Measurements from ENCODE around the gene VSIR.

The VSIR gene

DNA sequence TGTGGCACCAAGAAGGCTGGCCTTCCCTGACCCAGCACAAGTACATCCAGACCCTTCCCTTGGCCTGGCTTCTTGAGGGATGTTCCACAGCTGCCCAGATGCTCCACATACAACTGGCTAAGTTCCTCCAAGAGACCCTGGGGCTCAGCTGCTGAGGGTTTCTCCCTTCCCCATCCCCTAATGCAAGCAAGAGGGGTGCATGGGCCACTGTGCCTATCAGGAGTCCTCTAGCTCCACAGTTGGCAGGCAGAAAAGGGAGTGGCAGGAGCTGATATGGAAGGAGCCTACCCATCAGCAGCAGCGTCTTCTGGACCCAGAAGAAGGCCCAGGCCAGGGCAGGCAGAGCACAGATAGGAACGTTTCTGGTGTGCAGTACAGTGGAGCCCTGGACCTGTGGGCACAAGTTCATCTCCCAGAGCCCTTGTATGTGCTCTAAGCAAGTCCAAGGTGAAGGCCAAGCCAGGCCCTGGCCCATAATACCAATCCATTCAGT lies 26.2 kb downstream of the VSIR start:
- DNase-seq (ENCODE audit: low spot score): no peak

DNA sequence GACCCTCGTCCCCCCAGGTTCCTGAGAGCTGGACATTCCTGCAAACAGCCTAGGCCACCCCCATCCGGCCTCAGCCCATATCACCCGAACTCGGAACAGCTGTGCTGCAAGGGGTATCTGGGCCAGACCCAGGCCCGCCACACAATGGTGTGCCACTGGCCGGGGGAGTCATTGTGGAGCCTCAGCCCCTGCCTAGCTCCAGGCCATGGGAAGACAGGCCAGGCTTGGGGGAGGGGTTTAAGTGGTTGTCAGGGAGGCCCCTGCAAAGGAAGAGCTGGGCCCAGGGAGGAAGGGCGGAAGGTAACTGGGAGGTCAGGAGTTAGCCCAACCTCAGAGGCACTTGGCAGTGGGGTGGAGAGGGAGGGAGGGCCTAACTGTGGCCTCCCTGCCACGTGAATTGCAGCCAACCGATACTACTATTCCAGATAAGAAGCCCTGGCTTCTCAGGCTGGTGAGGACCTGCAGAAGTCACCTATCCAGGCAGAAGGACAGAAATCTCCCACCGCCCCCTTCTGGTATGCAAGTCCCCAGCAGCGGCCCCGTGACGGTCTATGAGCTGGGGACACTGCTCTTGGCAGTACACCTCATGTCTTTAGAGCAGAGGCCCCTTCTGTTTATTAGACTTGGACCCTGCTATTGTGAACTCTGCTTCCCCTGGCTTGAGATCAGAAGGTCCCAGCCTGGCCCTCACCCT lies 26.8 kb downstream of the VSIR start:
- DNase-seq (ENCODE audit: low spot score): no peak

DNA sequence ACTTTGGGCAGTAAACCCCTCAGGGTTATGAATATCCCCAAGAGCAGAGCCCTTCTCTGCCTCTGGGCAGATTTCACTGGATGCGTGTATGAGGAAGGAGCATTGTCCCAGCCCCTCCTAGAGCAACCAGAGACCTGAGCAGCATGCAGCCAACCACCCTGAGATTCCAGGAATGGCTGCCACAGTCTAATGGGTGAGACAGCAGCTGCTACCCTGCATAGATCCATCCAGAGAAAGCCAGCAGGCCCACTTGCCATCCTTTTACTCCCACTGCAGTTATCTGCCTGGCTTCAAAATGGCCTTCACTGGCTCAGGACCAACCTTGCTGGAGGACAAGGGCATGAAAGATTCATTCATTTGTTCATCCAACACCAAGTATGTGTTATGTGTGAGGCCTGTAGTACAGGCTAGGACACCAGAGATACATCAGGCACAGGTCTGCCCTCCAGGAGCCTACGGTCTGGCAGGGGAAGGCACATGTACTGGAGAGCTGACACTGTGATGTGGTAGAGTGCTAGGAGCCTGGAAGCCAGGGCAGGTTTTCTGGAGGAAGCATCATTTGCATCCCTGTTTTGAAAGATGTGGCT lies 27.6 kb downstream of the VSIR start:
- DNase-seq (ENCODE audit: low spot score): no peak

DNA sequence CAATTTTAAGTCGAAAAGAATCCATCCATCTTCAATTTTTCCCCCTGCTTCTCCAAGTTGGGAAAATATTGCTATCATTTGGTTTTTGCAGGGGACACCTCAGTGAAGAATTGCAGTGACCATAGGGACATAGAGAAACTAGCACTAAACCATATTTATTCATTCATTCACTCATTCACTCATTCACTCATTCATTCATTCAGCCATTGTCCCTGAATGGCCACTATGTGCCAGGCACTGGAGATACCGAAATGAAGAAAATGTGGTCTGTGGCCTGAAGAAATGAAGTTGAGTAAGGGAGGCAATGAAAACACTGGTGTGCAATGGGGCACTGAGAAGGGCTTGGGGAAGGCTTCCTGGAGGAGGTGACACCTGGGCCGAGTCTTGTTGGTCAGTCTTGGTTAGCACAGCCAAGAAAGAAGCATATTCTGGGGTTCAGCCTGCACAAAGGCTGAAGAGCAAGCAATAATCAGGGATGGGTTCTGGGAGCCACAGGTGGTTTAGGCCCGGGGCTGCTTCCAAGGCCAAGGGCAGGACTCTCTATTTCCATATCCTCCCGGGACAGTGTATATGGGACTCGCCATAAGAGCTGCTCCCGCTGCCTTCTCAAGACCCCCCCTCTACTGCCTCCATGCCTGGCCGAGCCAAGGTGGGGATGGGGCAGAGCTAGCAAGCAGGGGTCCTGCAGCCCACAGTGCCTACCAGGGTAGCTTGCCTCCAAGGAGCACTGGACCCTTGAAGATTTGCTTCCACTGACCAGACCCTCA lies 28.2 kb downstream of the VSIR start:
- no peak for DNase-seq (ENCODE audit: low spot score)

DNA sequence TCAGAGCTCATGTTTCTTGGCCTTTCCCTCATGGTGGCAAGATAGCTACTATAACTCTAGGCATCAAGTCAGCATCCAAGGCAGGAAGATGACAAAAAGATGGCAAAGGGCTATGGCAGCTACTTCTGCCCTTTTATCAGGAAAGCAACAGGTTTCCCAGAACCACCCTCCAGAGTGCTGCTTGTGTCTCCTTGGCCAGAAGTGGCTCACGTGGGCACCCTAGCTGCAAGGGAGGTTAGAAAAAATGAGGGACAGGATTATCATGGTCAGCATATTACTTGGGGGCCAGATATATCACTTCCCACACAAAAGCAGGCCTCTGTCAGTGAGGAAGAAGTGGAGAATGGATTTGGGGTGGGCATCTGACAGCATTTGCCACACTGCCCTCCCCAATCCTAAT lies 29.5 kb downstream of the VSIR start:
- no peak for DNase-seq (ENCODE audit: low spot score)

DNA sequence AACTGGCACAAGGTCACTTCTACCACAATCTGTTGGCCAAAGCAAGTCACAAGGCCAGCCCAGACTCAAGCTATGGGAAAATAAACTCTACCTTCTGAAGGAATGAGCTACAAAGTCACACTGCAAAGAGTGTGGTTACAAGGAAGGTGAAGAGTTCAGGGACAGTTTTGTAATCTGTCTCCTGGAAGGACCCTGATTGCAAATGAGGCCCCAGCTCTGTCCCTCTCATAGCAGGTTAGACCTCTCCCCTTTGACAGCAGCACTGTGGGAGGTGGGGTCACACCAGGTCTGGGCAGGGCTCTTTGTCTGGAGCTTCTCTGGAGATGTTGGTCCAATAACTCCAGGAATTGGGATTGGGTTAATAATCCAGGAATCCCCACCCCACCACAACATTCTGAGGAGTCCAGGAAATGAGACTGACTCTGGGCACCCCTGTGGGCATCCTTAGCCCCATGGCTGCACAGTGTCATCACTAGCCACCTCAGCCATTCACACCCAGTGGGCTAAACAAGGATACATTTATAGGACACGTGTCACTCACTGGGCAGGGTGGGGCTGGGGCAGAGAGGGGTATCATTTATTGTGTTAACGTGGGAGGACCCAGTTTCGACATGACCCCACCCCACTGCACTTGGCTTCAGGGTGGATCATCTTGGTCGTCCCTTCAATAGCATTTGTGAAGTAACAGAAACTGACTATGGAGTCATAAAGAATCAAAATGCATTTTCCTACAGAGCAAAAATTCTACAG lies 30.1 kb downstream of the VSIR start:
- DNase-seq (ENCODE audit: low spot score): no peak

DNA sequence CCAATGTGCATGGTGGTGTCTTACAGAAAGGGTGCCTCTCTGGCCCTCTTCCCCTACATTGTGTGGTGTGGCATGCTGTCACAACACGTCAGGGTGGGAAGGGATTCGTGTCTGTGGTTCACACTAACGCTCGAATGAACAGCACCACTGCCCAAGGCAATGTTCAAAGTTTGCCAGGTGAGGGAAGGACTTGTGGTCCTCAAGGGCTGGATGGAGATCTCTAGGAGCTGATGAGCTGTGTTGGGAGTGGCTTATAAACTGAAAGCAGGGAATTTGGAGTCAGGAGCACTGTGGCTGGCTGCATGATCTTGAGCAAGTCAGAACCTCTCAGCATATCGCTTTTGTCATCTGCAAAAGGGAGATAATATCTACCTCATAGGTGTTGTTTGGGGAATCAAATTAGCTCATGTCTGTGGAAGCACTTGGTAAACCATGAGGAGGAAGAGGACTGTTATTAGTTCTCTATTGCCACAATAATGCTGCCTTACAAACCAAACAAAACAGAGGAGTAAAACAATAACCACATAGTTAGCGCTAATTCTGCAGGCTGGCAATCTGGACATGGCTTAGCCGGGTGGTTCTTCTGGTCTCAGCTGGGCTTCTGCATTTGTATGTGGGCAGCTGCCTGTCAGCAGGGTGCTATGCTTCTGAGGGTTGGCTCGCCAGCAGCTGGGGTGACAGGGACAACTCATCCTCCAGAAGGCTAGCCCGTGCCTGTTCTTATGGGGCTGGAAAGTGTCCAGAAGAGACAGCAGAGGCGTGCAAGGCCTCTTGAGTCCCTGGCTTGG lies 30.8 kb downstream of the VSIR start:
- DNase-seq (ENCODE audit: low spot score): no peak

DNA sequence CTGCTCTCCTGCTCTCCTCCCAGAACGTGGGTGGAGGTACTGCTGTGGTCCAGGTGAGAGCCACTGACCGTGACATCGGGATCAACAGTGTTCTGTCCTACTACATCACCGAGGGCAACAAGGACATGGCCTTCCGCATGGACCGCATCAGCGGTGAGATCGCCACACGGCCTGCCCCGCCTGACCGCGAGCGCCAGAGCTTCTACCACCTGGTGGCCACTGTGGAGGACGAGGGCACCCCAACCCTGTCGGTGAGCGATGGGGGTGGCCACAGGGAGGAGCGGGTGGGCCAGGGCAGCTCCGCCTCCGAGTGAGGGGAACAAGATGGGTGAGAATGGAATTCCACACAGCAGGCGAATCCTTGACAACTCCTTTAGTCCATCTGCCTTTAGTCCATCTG lies 31.6 kb downstream of the VSIR start:
- no peak for DNase-seq (ENCODE audit: low spot score)

DNA sequence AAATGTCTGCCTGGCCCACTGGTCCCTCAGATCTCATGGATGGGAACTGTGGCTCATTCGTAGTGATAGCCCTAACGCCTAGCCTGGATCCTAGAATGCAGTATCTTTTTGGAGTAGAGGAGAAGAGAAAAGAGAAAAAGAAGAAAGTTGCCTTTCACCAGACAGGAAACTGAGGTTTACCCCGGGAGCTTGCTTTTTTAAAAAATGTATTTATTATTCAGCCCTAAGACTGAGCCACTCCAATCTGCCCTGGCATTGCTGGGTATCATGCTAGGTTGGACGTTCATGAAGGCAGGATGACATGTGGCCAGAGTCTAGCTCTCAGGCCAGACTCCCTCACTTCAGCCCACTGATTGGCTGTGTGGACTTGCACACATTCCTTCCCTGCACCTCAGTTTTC lies 32.3 kb downstream of the VSIR start:
- no peak for DNase-seq (ENCODE audit: low spot score)

DNA sequence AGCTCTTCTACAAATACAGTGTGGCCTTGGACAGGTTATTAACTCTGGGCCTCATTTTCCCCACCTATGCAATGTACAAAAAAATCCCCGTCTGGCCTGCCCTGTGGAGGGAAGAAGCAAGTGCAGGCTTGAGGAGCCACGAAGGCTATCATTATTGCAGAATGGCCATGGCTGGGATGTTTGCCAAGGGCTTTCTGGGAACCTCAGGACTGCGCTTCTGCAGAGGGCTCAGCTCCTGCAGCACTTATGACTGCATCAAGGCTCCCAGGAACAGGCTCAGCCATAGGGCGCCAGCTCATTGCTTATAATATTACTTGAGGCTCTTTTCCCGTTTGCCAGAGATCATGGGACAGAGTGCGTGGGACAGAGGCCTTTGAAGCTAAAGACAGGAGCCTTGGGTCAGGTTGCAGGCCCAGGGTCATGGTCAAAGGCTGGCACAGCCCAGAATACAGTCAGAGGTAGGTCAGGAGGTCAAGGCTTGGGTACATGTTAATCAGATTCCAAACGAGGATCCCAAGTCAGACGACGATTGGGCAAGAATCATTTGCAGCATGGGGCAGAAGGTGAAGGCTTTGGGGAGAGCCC lies 33.2 kb downstream of the VSIR start:
- no peak for DNase-seq (ENCODE audit: low spot score)

DNA sequence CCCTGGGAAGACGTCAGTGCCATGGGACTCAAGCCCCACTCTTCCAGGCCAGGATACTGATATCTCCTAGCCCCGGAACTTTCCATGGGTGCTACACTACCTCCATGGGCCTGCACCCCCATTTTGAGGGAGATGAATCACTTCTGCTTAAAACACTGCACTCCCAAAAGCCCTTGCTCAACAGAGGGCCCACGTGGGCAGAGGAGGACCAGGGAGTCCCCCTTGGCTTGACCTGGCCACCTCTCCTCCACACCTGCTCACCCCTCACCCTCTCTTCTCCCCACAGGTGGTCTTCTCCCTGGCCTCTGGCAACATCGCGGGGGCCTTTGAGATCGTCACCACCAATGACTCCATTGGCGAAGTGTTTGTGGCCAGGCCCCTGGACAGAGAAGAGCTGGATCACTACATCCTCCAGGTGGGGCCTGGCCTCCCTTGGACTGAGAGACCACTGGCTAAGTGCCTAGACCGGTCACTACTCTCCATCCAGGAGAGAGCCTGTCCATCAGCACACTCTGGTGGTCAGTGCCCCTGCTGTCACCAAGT lies 33.9 kb downstream of the VSIR start:
- DNase-seq (ENCODE audit: low spot score): no peak

DNA sequence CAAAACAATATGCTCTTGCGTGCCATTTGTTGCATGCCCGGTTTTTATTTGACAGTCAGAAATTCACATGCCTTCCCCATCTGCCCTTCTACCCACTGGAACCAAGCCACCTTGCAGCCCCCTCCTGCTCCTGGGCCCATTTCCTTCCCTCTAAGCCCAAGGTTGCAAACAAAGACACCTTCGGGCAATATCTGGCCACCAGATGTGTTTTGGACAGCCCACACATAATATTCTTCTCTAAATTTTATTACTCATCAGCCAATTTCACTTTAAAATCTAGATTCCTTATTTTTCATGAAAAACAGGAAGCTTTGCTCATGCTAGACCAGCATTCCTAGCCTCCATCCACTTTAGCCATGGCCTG lies 35.5 kb downstream of the VSIR start:
- DNase-seq (ENCODE audit: low spot score): peak; percentile 70

DNA sequence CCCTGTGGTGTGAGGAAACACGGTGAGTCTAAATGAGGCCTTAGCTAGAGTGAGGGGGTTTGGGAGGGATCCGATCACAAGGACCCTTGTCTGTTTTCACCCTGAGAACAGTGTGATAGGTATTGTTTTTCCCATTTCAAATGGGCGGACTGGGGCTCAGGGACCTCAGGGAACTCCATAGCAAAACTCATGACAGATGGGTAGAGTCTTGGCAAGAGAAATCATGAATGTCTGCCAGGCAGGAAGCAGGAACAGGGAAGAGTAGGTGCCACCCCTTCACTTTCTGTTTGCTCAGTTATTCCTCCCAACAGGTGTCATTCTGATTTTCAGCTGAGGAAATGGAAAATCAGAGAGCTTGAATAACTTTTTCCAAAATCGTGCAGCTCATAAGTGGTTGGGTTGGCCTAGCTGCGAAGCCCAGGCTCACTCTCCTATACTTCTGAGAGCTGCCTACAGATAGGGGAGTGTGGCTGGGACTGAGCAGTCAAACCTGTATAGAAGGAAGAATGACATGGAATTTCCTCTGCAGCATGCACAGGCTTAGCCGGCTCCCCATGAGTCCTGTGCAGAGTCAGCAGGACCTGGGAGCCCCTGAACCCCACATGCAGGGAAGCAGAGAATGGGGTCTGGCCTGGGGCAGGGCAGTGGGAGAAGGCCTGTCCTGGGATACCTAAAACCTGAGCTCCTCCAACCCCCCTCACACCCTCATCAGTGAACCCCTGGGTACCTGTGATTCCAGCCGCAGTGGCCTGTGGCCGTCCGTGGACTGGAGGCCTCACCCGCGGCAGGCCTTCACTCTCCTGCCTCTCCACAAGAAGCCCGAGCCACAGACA lies 36.1 kb downstream of the VSIR start:
- DNase-seq (ENCODE audit: low spot score): no peak

DNA sequence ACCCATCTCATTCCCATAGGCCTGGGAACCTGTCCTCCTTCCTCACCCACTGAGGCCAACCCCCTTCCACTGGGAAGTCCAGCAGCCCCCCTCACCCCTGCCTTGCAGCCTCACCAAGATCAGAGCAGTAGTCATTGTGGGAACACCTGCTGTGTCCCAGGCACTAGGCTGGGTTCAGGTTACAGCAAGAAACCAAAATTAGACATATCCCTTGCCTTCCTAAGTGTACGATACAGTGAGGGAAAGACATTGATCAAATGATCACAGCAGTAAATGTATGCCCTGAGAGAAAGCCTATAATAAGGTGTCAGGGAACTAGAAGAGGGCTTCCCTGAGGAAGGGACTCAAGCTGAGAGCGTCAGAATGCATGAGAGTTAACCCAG lies 36.8 kb downstream of the VSIR start:
- no peak for DNase-seq (ENCODE audit: low spot score)

DNA sequence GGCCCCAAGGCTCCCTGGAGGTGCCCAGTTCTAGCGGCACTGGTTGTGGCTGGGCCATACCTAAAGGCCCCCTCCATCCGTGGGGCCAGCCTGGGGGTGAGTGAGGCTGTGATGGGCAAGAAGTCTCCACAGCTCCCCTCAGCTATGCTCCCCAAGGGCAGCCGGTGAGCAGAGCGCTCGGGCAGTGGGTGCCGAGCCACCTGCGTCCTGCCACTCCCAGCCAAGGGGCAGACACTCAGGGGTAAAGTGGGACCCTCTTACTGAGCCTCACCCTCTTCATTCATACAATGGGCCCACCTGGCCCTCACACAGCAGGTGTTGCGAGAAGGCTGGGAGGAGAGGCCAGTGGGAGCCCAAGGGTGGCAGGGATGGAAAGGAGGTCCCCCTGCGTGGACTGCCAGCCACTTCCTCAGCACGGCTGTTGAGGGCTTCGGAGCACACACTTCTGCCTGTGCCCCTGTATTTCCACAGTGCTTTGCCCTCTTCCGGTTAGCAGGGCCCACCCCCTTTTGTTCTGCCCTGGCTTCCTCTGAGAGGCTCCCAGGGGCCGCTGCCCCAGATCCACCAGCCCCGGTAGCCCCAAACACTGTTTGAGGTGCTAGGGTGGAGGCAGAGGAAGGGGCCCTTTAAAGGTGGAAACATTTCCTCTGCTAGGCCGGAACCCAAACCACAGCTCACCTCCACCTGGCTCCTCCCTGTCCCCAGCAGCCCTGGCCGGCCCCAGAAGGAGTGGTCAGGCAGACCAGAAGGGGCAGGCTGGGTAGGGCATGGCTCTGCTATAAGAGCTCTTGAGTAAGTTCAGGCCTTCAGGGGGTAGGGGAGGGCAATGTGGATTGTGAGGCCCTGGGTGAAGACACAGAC lies 37.4 kb downstream of the VSIR start:
- no peak for DNase-seq (ENCODE audit: low spot score)

DNA sequence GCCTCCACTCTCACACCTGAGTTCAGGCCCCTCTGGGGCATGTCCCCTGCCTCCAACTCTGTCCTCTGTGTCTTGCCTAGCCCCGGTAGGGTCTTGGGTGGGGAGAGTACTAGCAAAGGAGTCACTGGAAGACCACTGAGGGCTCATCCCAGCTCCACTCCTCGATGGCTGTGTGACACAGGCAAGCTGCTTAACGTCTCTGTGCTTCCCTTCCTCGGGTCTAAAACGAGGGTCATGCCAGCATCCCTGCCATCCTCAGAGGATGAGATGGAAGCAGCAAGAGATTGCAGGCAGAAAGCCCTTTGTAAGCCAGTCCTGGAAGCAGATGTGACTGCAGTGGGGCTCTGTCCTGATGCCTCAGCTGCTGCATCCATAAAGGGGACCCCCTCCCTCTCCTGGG lies 38.5 kb downstream of the VSIR start:
- no peak for DNase-seq (ENCODE audit: low spot score)

DNA sequence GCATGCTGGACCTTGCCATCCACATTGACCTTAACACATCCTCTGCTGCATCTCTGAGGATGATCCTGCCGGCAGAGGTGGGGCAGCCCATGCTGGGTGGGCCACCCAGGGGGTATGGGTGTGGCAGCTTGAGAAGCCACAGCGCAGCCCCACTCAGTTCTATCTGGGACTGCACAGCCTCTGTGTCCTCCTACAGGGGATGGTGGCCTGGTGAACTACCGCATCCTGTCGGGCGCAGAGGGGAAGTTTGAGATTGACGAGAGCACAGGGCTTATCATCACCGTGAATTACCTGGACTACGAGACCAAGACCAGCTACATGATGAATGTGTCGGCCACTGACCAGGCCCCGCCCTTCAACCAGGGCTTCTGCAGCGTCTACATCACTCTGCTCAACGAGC lies 41.5 kb downstream of the VSIR start:
- no peak for DNase-seq (ENCODE audit: low spot score)

DNA sequence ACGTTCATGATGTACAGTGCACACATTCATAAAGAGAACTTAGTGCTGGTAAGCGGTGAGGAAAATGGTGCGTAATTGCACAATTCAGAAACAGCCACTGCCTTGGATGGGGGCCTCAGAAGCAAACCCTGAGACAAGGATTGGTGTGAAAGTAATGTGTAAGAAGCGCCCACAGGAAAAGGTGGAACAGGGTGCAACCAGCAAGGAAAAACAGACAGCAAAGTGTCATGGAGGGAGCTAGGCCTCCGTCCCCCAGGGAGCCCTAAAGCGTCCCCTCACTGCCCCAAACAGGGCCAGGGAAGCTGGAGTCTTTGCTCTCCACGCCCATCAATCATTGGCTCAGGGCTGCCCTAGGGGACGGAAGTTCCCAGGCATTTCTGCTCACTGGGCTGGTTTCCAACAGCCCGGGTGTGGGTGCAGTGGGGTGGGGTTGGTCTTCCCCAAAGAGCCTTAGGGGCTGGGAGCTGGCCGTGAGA lies 44.1 kb downstream of the VSIR start:
- DNase-seq (ENCODE audit: low spot score): no peak
